Upper lobe of left lung (tissue), 4 donors: ENCODE results near the gene KCNS3.

Source experiments
- CTCF ChIP-seq, 6 experiments: fragments of 450-650 bp in 4 of 6; fragments of 200-600 bp in 2 of 6; sonication (generic) in 2 of 6; IDR thresholded peaks; one replicate each; pipeline ENCODE4 v1.5.1; 2016 to 2019; ENCODE audit warnings: antibody characterized with exemption in 6 of 6
- POLR2A ChIP-seq, 4 donors: fragments of 450-650 bp; IDR thresholded peaks; one replicate each; pipeline ENCODE4 v1.5.1; 2016 to 2017; ENCODE audit warnings: antibody characterized with exemption in 4 of 4, mild to moderate bottlenecking in 2 of 4

- TF ChIP-seq POLR2A (IDR thresholded peaks at IDR 0.05) (no peak), CTCF (IDR thresholded peaks at IDR 0.05) (no peak)
These were observed 37.5 kb downstream of the KCNS3 start for GRCh38 chr2:17915811-17916518.
